Choroid plexus epithelial cell (primary cell): ENCODE measurements around the gene ASPRV1.

Experiments used
- DNase-seq: peaks from one replicate; pipeline ENCODE4 v3.0.0-alpha.2; 2010; ENCODE audit warnings: low read depth
- H3K4me3 ChIP-seq: 2 replicates; pipeline ENCODE4 v1.5.1; 2011; ENCODE audit warnings: low read depth, mild to moderate bottlenecking, control low read depth, low read length, moderate library complexity
- CTCF ChIP-seq: conservative IDR thresholded peaks from 2 replicates; pipeline ENCODE4 v1.5.1; 2011; ENCODE audit warnings: low read depth, mild to moderate bottlenecking, control low read depth, inconsistent platforms, low read length, moderate library complexity

ASPRV1 gene

DNA sequence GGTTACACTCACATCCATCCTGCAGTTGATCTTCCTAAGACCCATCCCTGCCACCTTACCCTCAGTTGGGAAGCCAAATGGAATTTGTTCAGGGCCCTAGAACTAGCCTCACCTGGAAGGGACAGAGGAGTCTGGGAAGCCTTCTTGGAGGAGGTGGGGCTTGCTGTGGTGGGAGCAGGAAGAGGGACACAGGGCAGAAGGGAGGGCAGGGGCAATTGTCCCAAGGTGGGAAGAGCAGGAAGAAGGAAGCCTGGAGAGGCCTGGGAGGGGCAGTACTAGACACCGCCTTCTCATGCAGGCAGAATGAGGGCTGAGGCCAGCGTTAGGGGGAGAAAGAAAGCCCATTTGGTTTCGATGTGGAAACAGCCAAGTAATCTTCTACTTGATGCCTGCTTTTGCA lies 34.1 kb upstream of the ASPRV1 start:
- H3K4me3 ChIP-seq: no peak overlapping the region
- TF ChIP-seq CTCF: no peak
- DNase-seq: no peak

- DNase-seq: no peak
- no peak for TF ChIP-seq CTCF
- H3K4me3 ChIP-seq: no peak overlapping the region
Measured at GRCh38 chr2:69994166-69994565, 32.7 kb upstream of the ASPRV1 start.

DNA sequence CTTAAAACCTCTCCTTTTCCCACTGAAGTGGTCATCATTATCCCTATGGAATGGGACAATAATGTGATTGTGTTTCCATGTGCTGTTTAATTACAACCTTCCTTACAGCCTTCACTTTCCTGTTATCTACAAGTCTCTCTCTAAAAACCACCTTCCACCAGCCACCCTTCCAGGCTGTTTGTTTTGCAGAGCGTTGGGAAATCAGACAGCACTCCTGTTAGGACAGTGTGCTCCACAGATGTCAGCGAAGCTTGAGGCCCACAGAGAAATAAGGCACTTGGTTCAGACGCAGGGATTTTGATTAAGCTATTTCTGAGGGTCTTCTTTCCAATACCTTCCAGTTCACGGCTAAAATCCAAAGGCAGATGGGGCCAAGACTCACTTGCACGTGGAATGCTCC lies 32.3 kb upstream of the ASPRV1 start:
- TF ChIP-seq CTCF: no peak
- no peak for DNase-seq
- H3K4me3 ChIP-seq: no peak overlapping the region

- no peak for DNase-seq
- no peak overlapping the region for H3K4me3 ChIP-seq
- no peak for TF ChIP-seq CTCF
Measured at GRCh38 chr2:69993048-69993565, 31.7 kb upstream of the ASPRV1 start.

DNA sequence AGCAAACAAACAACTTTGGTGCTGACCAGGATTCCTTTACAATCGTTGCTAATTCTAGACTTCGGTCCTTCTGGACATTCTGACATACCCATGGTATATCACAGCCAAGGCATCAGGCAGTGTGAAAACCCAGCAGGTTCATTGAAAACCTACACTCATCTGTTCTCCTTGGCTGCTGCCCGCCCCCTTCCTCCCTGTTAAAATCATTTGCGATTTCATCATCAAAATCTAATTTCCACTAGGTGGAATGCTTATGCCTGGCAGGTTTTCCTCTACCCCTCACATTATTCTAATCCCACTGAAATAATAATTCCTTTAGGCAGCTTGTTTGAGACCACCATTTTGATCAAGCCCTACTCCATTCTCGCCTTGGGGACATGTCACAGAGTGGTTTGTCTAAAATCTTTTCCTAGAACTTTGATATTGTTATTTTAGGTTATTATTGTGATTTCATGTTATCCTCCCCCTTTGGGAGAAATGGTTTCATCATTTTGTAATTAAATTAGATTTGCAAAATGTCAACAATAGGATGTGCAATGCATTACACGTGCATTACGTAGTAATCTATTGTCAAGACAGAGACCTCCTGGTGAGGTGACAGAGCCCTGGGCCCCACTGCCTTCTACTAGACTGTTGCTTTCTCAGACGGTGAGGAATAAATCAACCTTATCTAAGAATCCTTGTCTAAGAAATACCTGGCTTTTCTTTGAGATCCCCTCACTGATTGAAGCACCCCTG lies 31.0 kb upstream of the ASPRV1 start:
- no peak for DNase-seq
- no peak overlapping the region for H3K4me3 ChIP-seq
- TF ChIP-seq CTCF: no peak

- no peak for TF ChIP-seq CTCF
- no peak overlapping the region for H3K4me3 ChIP-seq
- DNase-seq: no peak
Measured at GRCh38 chr2:69989441-69990105, 28.1 kb upstream of the ASPRV1 start.
